ENCODE data around the gene CACNA2D4. TPM values are rescaled to one million over a fixed set of nuclear protein-coding genes. Genes with fewer than 3 reads are reported as not detected.

CACNA2D4 gene
- total RNA-seq, 4 donors from 2014 or later = 0.25 to 3.1 (median 0.68) TPM

- no peak overlapping the region for H3K4me3 ChIP-seq
- TF ChIP-seq CTCF (IDR thresholded peaks at IDR 0.05 in 4 of 5, conservative IDR thresholded peaks at IDR 0.05 in 1 of 5) (no peak), POLR2A (IDR thresholded peaks at IDR 0.05) (no peak)
- H3K4me1 ChIP-seq = peaks cover 37 to 43% of the 10 kb centered on the region in 2 donors
- peaks cover 0 to 8% of the 10 kb centered on the region in 2 donors for H3K36me3 ChIP-seq
- ATAC-seq = no peak
- no peak for DNase-seq
- H3K9me3 ChIP-seq = no peaks in the 10 kb centered on the region
- intact Hi-C loops (cut with DNase I; ENCODE audit: low total_unique reads) (no loop called here), in situ Hi-C loops (cut with MboI; ENCODE audit: low sequenced_read_pairs in 4 of 4) (no loop called here)
- H3K27ac ChIP-seq = no peak overlapping the region
- H3K27me3 ChIP-seq = no peaks in the 10 kb centered on the region
These were observed 156.6 kb downstream of the CACNA2D4 start for GRCh38 chr12:1761857-1762256.

DNA sequence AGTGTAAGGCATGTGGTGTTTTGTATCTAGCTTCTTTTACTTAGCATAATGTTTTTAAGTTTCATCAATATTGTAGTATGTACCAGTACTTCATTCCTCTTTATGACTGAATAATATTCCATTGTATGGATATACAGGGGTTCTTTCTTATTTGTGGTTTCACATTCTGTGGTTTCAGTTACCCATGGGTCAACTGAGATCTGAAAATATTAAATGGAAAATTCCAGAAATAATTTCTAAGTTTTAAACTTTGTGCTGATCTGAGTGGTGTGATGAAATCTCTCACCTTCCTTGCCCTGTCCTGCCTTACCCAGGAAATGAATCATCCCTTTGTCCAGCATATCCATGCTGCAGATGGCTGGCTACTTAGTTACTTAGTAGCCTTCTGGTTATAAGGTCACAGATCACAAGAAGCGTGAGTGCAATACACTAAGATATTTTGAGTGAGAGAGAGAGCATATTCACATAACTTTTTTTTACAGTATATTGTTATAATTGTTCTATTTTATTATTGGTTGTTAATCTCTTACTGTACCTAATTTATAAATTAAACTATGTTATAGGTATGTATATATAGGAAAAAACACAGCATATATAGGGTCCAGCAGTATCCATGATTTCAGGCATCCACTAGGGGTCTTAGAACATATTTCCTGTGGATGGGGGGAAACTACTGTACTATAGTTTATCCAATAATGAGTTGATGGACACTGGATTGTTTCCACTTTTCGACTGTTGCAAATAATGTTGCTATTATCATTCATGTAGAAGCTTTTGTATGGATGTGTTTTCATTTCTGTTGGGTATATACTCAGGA lies 157.7 kb downstream of the CACNA2D4 start:
- H3K36me3 ChIP-seq = peaks cover 0 to 8% of the 10 kb centered on the region in 2 donors
- peak overlapping the region in 2 of 4 donors; percentile 20 to 46 for H3K27ac ChIP-seq
- no peaks in the 10 kb centered on the region for H3K9me3 ChIP-seq
- H3K27me3 ChIP-seq = no peaks in the 10 kb centered on the region
- H3K4me3 ChIP-seq = no peak overlapping the region
- no peak for DNase-seq
- peaks cover 36% of the 10 kb centered on the region in 2 donors for H3K4me1 ChIP-seq
- TF ChIP-seq POLR2A (IDR thresholded peaks at IDR 0.05) = no peak
- TF ChIP-seq CTCF (IDR thresholded peaks at IDR 0.05 in 4 of 5, conservative IDR thresholded peaks at IDR 0.05 in 1 of 5) = no peak
- peak; percentile 91 to 98 for ATAC-seq
- intact Hi-C loops (cut with DNase I; ENCODE audit: low total_unique reads) (no loop called here), in situ Hi-C loops (cut with MboI; ENCODE audit: low sequenced_read_pairs in 4 of 4) (no loop called here)

DNA sequence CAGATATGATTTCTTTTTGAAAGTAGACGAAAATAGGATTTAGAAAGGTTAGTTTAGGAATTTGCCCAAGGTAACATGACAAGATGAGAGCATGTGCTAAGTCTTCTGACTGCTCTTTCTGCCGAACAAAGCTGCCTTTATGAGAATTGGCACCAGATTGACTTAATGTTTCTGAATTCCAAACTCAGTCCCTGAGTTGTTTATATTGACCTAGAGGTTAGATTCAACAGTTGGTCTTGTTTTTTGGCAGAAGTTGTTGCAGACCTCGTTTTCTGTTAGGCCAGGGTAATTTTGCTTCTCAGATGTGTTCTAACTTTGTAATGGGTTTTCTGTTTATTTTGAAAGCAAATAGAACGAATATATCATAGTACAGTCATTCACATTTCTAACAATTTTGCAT lies 159.6 kb downstream of the CACNA2D4 start:
- no peaks in the 10 kb centered on the region for H3K9me3 ChIP-seq
- TF ChIP-seq CTCF (IDR thresholded peaks at IDR 0.05 in 4 of 5, conservative IDR thresholded peaks at IDR 0.05 in 1 of 5) (no peak), POLR2A (IDR thresholded peaks at IDR 0.05) (no peak)
- H3K36me3 ChIP-seq = peaks cover 0 to 19% of the 10 kb centered on the region in 2 donors
- DNase-seq = no peak
- no peaks in the 10 kb centered on the region for H3K27me3 ChIP-seq
- peaks cover 29 to 33% of the 10 kb centered on the region in 2 donors for H3K4me1 ChIP-seq
- intact Hi-C loops (cut with DNase I; ENCODE audit: low total_unique reads) (no loop called here), in situ Hi-C loops (cut with MboI; ENCODE audit: low sequenced_read_pairs in 4 of 4) (no loop called here)
- no peak overlapping the region for H3K4me3 ChIP-seq
- no peak for ATAC-seq
- H3K27ac ChIP-seq = peak overlapping the region in 1 of 4 donors; percentile 24

- H3K27ac ChIP-seq = peak overlapping the region in 1 of 4 donors; percentile 24
- H3K4me3 ChIP-seq = no peak overlapping the region
- TF ChIP-seq POLR2A (IDR thresholded peaks at IDR 0.05) (no peak), CTCF (IDR thresholded peaks at IDR 0.05 in 4 of 5, conservative IDR thresholded peaks at IDR 0.05 in 1 of 5) (no peak)
- DNase-seq = no peak
- peaks cover 29 to 34% of the 10 kb centered on the region in 2 donors for H3K4me1 ChIP-seq
- intact Hi-C loops (cut with DNase I; ENCODE audit: low total_unique reads) (no loop called here), in situ Hi-C loops (cut with MboI; ENCODE audit: low sequenced_read_pairs in 4 of 4) (no loop called here)
- H3K9me3 ChIP-seq = no peaks in the 10 kb centered on the region
- peaks cover 0 to 19% of the 10 kb centered on the region in 2 donors for H3K36me3 ChIP-seq
- H3K27me3 ChIP-seq = no peaks in the 10 kb centered on the region
- ATAC-seq = no peak
These were observed 160.1 kb downstream of the CACNA2D4 start for GRCh38 chr12:1758376-1758775.
